HG02870 (cell line): Measurements from ENCODE around the gene RAB40AL.

ENCODE experiments used
- ATAC-seq: cut with Tn5 transposase; IDR thresholded peaks from one replicate; pipeline ENCODE4 v1.9.1; 2021; ENCODE audit warnings: mild to moderate bottlenecking, moderate library complexity; ENCODE audit not compliant: unreplicated experiment

Gene RAB40AL

DNA sequence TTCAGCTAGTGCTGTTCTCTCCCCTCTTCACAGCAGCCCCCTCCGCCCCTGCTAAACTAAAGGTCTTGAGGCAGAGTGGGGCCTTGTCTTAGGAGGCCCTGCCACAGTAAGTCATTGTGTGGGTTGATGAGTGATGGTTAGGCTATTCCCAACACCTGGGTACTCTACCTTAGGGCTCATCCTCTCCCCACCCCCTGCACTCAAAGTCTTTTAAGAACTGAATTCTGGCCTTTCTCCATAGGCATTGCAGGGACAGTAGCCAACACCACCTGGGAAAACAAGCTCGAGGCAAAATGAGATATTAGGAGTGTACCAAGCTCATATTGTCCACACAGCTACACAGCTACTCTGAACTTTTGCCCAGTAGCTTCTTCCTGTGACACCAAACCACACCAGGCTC lies 42.5 kb downstream of the RAB40AL start:
- ATAC-seq, result no peak

DNA sequence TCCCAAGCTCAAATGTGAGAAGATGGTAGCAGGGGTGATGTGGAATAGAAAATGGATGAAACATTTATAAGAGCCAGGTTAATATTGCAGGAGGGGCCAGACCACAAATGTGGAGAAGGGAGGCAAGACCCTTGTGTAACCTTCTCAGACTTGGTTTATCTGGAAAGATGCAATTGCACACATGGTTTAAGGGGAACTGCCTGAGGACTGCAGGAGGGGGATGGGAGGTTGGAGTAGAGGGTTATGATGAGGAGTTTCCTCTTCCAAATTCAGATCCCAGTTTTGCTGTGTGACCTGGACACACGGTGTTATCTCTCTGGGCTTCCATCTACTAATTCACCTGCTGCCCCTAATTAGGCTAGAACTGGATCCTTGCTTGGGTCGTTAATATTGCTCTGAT lies 46.1 kb downstream of the RAB40AL start:
- no peak for ATAC-seq

DNA sequence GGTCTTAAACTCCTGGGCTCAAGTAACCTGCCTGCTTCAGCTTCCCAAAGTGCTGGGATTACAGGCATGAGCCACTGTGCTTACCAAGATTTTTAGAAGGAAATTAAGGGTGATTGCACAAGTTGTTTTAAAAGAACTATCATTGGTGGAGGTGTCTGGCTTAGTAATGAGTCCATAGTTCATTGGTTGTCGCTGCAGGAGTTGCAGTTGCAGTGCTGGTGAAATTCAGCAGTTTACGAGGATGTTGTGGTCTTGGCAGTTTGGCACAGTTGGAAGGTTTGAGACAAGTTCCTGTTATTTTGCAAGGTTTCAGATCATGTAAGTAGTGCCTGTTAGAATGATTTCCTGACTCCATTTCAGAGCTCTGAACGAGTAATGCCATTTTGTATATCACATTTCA lies 48.1 kb downstream of the RAB40AL start:
- no peak for ATAC-seq
